Immature natural killer cell (primary cell): Measurements from ENCODE around the gene ZMYND19. TPM values are rescaled to one million over a fixed set of nuclear protein-coding genes. Genes with fewer than 3 reads are reported as not detected.
A peak's percentile ranks its signal among the peaks of the same experiment; 100 is the strongest.
"Not testable (repeated sequence)": the region's sequence is repeated elsewhere in the genome, so short reads cannot be mapped to it uniquely, and the experiment has no call there.

Source experiments
- DNase-seq, 3 donors: peaks; one replicate each; pipeline ENCODE4 v3.0.0; 2022; ENCODE audit warnings: mixed read lengths in 1 of 3
- H3K27ac Mint-ChIP-seq, 6 donors: one replicate each; pipeline ENCODE4 v1.8.0; 2020; ENCODE audit warnings: mixed read lengths in 6 of 6, mild to moderate bottlenecking in 5 of 6, inconsistent platforms in 4 of 6, moderate library complexity in 3 of 6
- H3K27me3 Mint-ChIP-seq, 3 donors: one replicate each; pipeline ENCODE4 v1.8.0; 2020 to 2021; ENCODE audit warnings: low read depth in 3 of 3, mild to moderate bottlenecking in 3 of 3, mixed read lengths in 3 of 3, moderate library complexity in 3 of 3, inconsistent platforms in 1 of 3
- H3K36me3 Mint-ChIP-seq, 3 donors: one replicate each; pipeline ENCODE4 v1.8.0; 2020; ENCODE audit warnings: mixed read lengths in 3 of 3, inconsistent platforms in 2 of 3, mild to moderate bottlenecking in 2 of 3
- H3K4me1 Mint-ChIP-seq, 2 donors: one replicate each; pipeline ENCODE4 v1.8.0; 2020; ENCODE audit warnings: inconsistent platforms in 2 of 2, mild to moderate bottlenecking in 2 of 2, mixed read lengths in 2 of 2, moderate library complexity in 1 of 2
- H3K4me3 Mint-ChIP-seq, 5 donors: one replicate each; pipeline ENCODE4 v1.8.0; 2020; ENCODE audit warnings: mild to moderate bottlenecking in 5 of 5, mixed read lengths in 5 of 5, inconsistent platforms in 3 of 5, moderate library complexity in 3 of 5
- H3K9me3 Mint-ChIP-seq, 6 donors: one replicate each; pipeline ENCODE4 v1.8.0; 2020; ENCODE audit warnings: mild to moderate bottlenecking in 6 of 6, mixed read lengths in 6 of 6, inconsistent platforms in 4 of 6, moderate library complexity in 3 of 6
- polyA plus RNA-seq, 3 donors: library from polyadenylated mRNA; unstranded; fragments of 300-500 nt; fragmentation: Illumina TruSeq; gene quantifications; one replicate each; pipeline ENCODE4 v1.2.3, GENCODE V29; 2021

Gene ZMYND19
- polyA plus RNA-seq, result 1 to 10 TPM; 1.5 to 7.0 (median 3.3) TPM

DNA sequence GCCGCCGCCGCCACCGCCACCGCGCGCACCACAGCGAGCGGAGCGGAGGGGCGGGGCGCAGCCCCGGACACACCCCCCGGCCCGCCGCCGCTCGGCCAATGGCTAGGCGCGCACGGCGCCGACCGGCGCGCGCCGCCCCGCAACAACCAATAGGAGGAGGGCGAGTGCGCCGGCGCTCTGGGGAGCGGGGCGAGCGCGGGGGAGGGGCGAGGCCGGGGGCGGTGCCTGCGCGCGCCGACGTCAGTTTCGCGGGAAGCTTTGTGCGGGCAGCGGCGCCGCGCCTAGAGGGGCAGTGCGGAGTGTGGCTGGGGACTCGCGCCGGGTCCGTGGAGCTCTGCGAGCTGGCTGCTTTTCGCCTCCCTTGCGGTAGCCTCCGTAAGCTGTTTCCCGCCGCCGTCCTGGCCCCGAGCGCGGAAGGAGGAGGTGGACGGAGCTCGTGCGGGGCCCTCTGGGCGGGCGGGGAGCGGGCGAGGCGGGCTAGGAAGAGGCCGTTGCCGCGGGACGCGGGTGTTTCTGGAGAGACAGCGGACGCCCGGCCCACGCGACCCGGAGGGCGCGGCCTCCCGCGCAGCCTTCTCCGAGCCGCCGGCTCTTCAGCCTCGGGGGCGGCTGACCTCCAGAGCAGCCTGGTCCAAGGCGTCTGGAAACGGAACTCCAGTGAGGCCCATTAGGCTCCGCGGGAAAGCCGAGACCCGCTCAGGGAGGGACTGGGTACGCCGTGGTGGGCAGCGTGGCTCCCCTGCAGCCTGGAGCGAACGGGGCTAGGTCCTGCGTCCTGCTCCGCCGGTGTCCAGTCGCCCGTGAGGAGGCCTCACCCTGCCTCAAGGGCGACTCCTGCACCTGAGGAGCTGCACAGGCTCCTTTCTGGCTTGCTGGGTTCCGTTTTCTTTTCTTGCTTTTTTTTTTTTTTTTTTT, at the start of gene ZMYND19:
ZMYND19 (minus strand) TSS at position 44 of the 915 bp plus-strand sequence. CDS start 249 bp downstream, outside the sequence.
- peak within 1 kb of the TSS; percentile 90 to 97 (median 96) for H3K27ac Mint-ChIP-seq
- H3K36me3 Mint-ChIP-seq, result peaks cover 0 to 12% (median 6%) of the 10 kb centered on the region in 3 donors
- H3K4me3 Mint-ChIP-seq, result peak within 1 kb of the TSS; percentile 88 to 99 (median 97)
- DNase-seq, result peak; percentile 91 to 94 (median 93)
- H3K9me3 Mint-ChIP-seq, result no peaks in the 10 kb centered on the region
- H3K27me3 Mint-ChIP-seq, result peaks cover 0 to 13% (median 9%) of the 10 kb centered on the region in 3 donors
- H3K4me1 Mint-ChIP-seq, result peaks cover 11% of the 10 kb centered on the region in 2 donors

DNA sequence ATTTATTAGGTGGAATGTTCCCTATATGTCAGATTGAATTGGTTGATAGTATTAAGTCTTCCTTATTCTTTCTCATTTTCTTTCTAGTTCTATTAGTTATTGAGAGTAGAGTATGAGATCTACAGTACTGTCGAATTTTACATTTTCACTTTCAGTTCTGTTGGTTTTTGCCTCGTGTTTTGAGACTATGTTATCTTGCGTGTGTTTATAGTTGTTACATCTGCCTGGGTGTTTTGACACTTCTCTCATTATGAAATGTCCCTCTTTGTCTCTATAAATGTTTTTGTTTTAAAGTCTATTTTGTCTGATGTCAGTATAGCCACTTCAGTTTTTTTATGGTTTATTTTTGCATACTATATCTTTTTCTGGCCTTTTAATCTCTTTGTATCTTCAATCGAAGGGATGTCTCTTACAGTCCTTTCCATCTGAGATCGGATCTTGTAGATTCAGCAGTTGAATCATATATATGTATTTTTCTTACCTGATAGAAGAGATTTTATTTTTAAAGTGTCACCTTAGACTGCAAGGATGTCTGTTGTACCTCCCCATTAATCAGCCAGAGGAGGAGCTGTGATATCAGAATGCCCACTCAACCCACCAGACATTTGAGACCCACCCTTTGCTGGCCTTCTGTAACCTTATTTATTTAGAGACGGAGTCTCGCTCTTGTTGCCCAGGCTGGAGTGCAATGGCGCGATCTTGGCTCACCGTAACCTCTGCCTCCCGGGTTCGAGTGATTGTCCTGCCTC, 49.2 kb upstream of the ZMYND19 start:
- H3K4me1 Mint-ChIP-seq, result peaks cover 54 to 67% of the 10 kb centered on the region in 2 donors
- no peaks in the 10 kb centered on the region for H3K9me3 Mint-ChIP-seq
- H3K4me3 Mint-ChIP-seq, result peak overlapping the region; percentile 80 to 92 (median 83)
- H3K27ac Mint-ChIP-seq, result peak overlapping the region; percentile 86 to 96 (median 93)
- DNase-seq, result peak; percentile 54 to 57 (median 57)
- peaks cover 0 to 11% (median 0%) of the 10 kb centered on the region in 3 donors for H3K36me3 Mint-ChIP-seq
- peaks cover 0 to 3% (median 1%) of the 10 kb centered on the region in 3 donors for H3K27me3 Mint-ChIP-seq

DNA sequence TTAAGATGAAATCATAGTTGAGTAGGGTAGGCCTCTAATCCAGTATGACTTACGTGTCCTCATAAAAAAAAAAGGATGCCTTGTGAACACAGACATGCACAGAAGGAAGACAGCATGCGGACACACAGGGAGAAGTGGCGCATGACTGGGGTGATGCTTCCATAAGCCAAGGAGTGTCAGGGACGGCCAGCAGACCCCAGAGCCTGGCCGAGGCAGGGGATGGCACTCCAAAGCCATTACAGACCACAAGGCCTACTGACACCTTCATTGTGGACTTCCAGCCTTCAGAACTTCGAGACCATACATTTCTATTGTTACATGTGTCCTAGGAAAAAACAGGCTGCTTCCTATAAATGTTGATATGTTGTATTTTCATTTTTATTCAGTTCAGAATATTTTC, 48.4 kb upstream of the ZMYND19 start:
- Mint-ChIP-seq H3K9me3 (no peaks in the 10 kb centered on the region), H3K36me3 (peaks cover 0 to 11% (median 0%) of the 10 kb centered on the region in 3 donors), H3K27ac (peak overlapping the region; percentile 86 to 96 (median 93)), H3K27me3 (peaks cover 0 to 3% (median 1%) of the 10 kb centered on the region in 3 donors), H3K4me1 (peaks cover 55 to 71% of the 10 kb centered on the region in 2 donors), H3K4me3 (peak overlapping the region; percentile 80 to 92 (median 83))
- no peak for DNase-seq

DNA sequence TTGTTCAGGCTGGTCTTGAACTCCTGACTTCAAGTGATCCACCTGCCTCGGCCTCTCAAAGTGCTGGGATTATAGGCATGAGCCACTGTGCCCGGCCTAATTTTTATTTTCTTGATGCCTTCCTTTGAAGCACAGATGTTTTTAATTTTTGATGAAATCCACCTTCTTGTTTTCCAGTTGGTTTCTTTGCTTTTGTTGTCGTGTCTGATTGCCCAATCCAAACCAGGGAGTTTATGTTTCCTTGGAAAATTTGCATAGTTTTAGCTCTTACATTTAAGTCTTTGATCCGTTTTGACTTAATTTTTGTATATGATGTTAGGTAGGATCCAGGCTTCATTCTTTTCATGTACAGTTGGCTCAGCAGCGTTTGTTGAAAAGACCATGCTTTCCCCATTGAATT, 43.7 kb upstream of the ZMYND19 start:
- H3K27me3 Mint-ChIP-seq, result no peaks in the 10 kb centered on the region
- peak overlapping the region in 2 of 5 donors; percentile 6 to 30 for H3K4me3 Mint-ChIP-seq
- H3K9me3 Mint-ChIP-seq, result no peaks in the 10 kb centered on the region
- no peak for DNase-seq
- H3K27ac Mint-ChIP-seq, result peak overlapping the region; percentile 28 to 93 (median 57)
- peaks cover 66 to 76% of the 10 kb centered on the region in 2 donors for H3K4me1 Mint-ChIP-seq
- H3K36me3 Mint-ChIP-seq, result peaks cover 0 to 6% (median 0%) of the 10 kb centered on the region in 3 donors

DNA sequence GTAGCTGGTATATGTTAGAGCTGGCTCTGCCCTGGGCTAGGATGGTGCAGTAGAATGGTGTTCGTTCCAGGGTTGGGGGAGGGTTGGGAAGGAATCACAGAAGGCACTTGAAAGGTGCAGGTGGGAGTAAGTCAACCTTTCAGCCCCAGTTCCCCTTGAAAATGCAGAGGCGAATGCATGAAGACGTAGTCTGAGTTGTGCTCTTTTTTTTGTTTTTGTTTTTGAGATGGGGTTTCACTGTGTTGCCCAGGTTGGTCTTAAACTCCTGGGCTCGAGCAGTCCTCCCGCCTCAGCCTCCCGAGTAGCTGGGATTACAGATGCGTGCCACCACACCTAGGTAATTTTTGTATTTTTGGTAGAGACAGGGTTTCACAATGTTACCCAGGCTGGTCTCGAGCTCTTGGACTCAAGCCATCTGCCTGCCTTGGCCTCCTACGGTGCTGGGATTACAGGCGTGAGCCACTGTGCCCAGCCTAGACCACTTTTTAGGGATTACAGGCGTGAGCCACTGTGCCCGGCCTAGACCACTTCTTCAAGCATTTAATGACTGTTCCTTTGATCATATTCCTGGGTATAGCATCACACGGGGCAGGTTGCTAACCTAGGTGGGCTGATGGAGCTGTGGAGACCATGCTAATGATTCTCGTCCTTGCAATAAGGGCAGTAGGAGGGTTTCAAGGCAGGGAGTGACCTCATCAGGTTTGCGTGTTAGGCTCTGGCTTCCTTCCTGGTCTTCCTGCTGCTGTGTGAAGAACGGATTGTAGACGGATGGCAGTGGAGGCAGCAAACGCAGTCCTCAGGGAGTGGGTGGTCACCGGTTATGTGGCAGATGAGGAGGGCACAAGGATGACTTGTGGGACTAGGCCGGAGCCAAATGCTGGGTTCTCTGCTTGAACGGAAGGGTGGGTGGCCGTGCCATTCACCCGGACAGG, 42.2 kb upstream of the ZMYND19 start:
- Mint-ChIP-seq H3K27ac (peak overlapping the region; percentile 79 to 93 (median 88)), H3K4me1 (peaks cover 68 to 77% of the 10 kb centered on the region in 2 donors), H3K36me3 (peaks cover 0 to 6% (median 0%) of the 10 kb centered on the region in 3 donors), H3K27me3 (peaks cover 0 to 2% (median 0%) of the 10 kb centered on the region in 3 donors), H3K4me3 (peak overlapping the region; percentile 20 to 68 (median 64)), H3K9me3 (no peaks in the 10 kb centered on the region)
- no peak for DNase-seq

DNA sequence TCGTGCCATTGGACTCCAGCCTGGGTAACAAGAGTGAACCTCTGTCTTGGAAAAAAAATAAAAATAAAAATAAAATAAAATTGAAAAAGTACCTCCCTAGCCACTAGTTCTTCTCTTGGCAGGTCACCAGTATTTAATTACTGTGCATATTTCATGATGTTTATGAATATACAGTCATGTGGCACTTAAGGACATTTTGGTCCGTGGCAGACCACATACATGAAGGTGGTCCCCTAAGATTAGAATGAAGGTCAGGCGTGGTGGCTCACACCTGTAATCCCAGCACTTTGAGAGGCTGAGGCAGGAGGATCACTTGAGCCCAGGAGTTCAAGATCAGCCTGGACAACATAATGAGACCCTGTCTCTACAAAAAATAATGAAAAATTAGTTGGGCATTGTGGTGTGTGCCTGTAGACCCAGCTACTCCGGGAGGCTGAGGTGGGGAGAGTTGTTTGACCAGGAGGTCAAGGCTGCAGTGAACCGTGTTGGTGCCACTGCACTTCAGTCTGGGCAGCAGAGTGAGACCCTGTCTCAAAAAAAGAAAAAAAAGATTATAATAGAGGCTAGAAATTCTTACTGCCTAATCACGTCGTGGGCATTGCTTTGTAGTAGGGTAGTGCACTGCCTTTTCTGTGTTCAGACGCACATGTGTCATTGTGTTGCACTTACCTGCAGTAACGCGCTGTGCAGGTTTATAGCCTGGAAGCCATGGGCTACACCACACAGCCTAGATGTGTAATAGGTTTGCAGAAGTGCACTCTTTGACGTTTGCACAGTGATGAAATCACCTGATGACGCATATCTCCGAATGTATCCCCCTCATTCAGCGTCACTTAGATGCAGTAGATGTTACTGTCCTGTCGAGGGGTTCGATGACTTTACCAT, 41.3 kb upstream of the ZMYND19 start:
- Mint-ChIP-seq H3K4me1 (peaks cover 71 to 79% of the 10 kb centered on the region in 2 donors), H3K36me3 (peaks cover 0 to 6% (median under 1%) of the 10 kb centered on the region in 3 donors)

DNA sequence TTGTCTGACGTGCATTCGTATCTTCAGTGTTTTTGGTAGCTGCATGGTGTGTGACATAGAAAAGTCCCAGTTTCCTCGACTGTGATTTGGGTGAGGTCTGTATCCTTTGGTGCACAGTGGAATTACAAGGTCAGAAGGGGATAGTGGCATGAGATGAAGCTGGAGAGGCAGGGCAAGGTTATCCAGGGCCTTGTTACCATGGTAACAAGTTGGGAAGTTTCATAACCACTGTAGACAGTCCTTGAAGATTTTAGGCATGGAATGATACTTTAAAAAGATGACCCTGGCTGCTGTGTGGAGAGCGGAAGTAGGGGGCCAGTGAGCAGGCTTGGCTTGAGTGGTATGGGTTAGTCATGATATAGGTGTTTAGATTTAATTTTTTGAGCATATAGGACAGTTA, 40.4 kb upstream of the ZMYND19 start:
- H3K27ac Mint-ChIP-seq, result peak overlapping the region; percentile 79 to 94 (median 92)
- peaks cover 0 to 4% (median 3%) of the 10 kb centered on the region in 3 donors for H3K36me3 Mint-ChIP-seq
- H3K4me1 Mint-ChIP-seq, result peaks cover 70 to 80% of the 10 kb centered on the region in 2 donors
- peak overlapping the region; percentile 64 to 75 (median 67) for H3K4me3 Mint-ChIP-seq
- H3K27me3 Mint-ChIP-seq, result peaks cover 0 to 2% (median 0%) of the 10 kb centered on the region in 3 donors
- DNase-seq, result no peak
- no peaks in the 10 kb centered on the region for H3K9me3 Mint-ChIP-seq

More for the DNA sequence above, 41.3 kb upstream of the ZMYND19 start:
- Mint-ChIP-seq H3K9me3 (no peaks in the 10 kb centered on the region), H3K27me3 (peaks cover 0 to 2% (median 0%) of the 10 kb centered on the region in 3 donors), H3K27ac (peak overlapping the region; percentile 78 to 93 (median 84)), H3K4me3 (peak overlapping the region in 4 of 5 donors; percentile 14 to 46 (median 28))
- no peak for DNase-seq

DNA sequence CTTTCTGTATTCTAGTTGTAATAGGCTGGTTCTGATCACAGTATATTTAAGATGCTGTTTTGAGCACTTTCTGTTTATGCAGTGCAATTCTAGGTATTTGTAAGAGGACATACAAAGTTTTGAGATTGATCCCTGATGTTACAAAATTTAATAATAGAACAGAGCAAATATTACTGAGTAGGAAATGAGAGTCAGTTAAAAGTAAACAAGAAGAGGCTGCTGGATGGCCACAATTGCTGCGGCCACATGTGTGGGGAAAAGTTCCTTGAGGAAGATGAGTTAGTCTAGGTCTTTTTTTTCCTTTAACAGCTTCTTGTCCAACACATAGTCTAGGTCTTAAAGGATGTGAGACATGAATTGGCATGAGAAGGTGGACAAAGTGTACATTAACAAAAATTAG, 39.8 kb upstream of the ZMYND19 start:
- peaks cover 0 to 2% (median 0%) of the 10 kb centered on the region in 3 donors for H3K27me3 Mint-ChIP-seq
- peaks cover 75 to 85% of the 10 kb centered on the region in 2 donors for H3K4me1 Mint-ChIP-seq
- H3K9me3 Mint-ChIP-seq, result no peaks in the 10 kb centered on the region
- peak overlapping the region; percentile 64 to 75 (median 67) for H3K4me3 Mint-ChIP-seq
- peaks cover 0 to 4% (median 3%) of the 10 kb centered on the region in 3 donors for H3K36me3 Mint-ChIP-seq
- DNase-seq, result no peak
- peak overlapping the region; percentile 79 to 96 (median 93) for H3K27ac Mint-ChIP-seq

DNA sequence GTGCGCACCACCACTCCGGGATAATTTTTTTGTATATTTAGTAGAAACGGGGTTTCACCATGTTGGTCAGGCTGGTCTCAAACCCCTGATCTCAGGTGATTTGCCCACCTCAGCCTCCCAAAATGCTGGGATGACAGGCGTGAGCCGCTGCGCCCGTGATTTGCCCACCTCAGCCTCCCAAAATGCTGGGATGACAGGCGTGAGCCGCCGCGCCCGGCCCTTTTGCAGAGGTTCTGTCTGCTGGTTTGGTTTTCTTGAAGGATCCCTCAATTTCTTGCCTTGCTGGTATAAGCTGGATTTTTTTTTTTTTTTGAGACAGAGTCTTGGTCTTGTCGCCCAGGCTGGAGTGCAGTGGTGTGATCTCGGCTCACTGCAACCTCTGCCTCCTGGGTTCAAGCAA, 37.1 kb upstream of the ZMYND19 start:
- not testable (repeated sequence) for H3K9me3 Mint-ChIP-seq, H3K36me3 Mint-ChIP-seq, DNase-seq, H3K27me3 Mint-ChIP-seq
- Mint-ChIP-seq H3K4me1 (peaks cover 69 to 77% of the 10 kb centered on the region in 2 donors), H3K4me3 (peak overlapping the region in 3 of 5 donors; percentile 36 to 96 (median 47)), H3K27ac (peak overlapping the region in 5 of 6 donors; percentile 94 to 99 (median 96))

DNA sequence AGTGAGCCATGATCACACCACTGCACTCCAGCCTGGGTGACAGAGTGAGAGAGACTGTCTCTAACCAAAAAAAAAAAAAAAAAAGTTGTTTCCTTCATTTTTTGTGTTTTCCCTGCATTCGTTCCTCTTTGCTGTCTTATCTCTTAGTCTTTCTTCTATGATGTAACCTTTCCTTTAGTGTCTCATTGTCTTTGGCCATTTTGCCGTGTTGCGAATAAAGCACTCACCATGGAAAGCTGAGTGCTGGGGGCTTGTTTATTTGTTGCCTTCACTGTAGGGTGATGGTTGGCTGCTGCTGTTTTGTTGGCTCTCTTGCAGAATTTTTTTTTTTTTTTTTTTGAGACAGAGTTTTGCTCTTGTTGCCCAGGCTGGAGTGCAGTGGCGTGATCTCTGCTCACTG, 36.2 kb upstream of the ZMYND19 start:
- peaks cover 66 to 74% of the 10 kb centered on the region in 2 donors for H3K4me1 Mint-ChIP-seq
- H3K27ac Mint-ChIP-seq, result peak overlapping the region; percentile 64 to 93 (median 73)
- no peak for DNase-seq
- H3K4me3 Mint-ChIP-seq, result peak overlapping the region; percentile 21 to 72 (median 63)
- H3K9me3 Mint-ChIP-seq, result no peaks in the 10 kb centered on the region
- H3K36me3 Mint-ChIP-seq, result peaks cover 0 to 3% (median 0%) of the 10 kb centered on the region in 3 donors
- H3K27me3 Mint-ChIP-seq, result peaks cover 0 to 2% (median under 1%) of the 10 kb centered on the region in 3 donors

DNA sequence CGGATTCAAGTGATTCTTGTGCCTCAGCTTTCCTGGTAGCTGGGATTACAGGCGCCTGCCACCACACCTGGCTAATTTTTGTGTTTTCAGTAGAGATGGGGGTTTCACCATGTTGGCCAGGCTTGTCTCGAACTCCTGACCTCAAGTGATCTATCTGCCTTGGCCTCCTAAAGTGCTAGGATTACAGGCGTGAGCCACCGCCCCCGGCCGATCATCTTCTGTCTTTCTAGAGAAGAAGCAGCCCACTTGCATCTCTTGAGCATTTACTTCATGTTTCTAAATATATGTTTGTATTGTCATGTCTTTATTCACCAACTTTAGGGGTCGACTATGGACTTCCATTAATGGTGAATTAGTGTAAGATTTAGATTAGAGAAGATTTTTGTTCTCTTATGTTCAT, 31.9 kb upstream of the ZMYND19 start:
- H3K4me3 Mint-ChIP-seq, result peak overlapping the region in 3 of 5 donors; percentile 12 to 43 (median 33)
- not testable (repeated sequence) for H3K36me3 Mint-ChIP-seq, H3K9me3 Mint-ChIP-seq, DNase-seq
- H3K4me1 Mint-ChIP-seq, result peaks cover 60 to 66% of the 10 kb centered on the region in 2 donors
- H3K27me3 Mint-ChIP-seq, result peaks cover 3 to 17% (median 7%) of the 10 kb centered on the region in 3 donors
- peak overlapping the region in 2 of 6 donors; percentile 55 to 67 for H3K27ac Mint-ChIP-seq
